ENCODE results near the gene PADI3.
"Not testable (repeated sequence)": the region's sequence is repeated elsewhere in the genome, so short reads cannot be mapped to it uniquely, and the experiment has no call there.

The PADI3 gene

DNA sequence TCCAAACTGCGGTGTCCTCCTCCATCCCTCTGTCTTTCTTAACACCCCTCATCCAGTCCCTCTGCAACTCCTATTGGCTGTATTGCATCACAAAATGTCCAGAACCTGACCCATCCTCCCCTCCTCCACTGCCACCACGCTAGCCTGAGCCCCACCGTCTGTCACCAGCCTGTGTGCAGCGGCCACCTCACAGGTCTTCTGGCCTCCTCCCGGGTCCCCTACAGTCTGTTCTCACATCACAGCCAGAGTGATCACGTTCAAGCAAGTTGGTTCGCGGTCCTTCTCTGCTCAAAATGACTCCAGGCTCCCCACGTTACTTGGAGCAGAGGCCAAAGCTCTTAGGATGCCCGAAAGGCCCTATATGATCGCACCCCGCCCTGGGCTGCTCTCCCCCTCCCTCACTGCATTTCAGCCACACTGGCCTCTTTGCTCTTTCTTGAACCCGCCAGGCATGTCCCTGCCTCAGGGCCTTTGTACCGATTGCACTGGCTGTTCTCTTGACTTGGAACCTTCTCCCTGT lies 56.7 kb downstream of the PADI3 start:
- no peak for DNase-seq (ENCODE audit: low read depth)

DNA sequence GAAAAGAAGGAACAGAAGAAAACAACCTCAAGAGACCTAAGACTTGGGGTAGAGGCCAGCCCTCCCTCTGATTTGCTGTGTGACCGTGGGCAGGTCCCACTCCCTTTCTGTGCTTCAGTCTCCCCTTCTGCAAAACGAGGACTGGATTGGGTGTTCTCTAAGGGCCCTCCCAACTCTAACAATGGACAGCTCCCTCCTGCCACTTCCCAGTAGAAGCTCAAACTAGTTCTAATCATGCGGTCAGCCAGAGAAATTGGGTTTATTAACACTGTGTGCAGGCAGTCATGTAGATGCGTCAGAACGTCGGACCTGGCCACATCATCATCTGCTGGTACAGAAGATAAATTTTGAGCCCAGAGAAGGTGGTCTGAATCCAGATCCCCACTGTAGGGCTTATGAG lies 57.5 kb downstream of the PADI3 start:
- DNase-seq (ENCODE audit: low read depth), result no peak

DNA sequence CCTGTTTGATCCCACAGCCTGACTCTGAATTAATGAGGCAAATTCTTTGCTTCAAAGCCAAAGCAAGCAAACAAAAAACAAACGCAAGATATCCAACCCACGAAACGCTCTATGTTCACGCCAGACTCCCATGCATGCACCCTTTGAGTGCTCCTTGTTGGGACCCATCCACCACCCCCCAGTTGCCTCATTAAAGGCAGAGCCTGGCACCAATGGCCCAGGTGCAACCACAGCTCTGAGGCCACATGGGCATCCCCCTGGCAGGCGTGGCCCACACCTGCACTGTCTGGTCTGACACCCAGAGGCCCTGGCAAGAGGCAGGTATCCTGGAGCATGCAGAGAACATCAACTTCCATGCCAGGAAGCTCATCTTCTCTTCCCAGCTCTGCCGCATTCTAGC lies 58.0 kb downstream of the PADI3 start:
- no peak for DNase-seq (ENCODE audit: low read depth)

DNA sequence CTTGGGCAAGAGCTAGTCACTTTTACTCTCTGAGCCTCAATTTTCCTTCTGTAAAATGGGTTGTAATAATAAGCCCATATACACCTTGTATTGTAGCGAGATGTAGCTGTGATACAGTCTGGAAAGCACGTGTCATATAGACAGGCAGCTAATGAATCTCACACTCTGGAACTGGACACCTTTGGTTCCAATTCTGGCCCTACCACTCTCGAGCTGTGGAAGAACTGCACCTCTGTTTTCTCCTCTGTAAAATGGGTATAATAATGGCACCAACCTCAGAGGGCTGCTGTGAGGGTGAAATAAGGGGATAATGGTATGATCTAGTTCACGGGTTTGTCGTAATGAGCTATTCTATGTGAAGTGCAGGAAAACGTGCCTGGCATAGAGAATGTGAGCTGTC lies 58.4 kb downstream of the PADI3 start:
- DNase-seq (ENCODE audit: low read depth), result no peak

DNA sequence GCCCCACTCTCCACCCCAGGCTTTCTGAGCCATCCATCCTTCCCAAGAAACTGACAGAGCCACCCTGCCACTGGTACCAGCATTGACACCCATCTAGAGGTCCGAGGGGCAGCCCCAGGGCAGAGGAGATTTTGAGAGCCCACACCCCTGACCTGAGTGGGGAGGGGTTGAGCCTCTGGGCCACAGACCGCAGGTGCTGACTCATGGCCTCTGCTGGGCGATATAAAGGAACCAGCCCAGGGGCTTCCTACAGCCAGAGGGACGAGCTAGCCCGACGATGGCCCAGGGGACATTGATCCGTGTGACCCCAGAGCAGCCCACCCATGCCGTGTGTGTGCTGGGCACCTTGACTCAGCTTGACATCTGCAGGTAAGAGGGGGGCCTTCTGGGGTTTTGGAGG lies 59.0 kb downstream of the PADI3 start, which contains the start of gene PADI4:
TSS of gene PADI4 (plus strand) at position 252 of the 400 bp plus-strand sequence. CDS start at position 278, 26 bp downstream.
- DNase-seq (ENCODE audit: low read depth), result no peak

DNA sequence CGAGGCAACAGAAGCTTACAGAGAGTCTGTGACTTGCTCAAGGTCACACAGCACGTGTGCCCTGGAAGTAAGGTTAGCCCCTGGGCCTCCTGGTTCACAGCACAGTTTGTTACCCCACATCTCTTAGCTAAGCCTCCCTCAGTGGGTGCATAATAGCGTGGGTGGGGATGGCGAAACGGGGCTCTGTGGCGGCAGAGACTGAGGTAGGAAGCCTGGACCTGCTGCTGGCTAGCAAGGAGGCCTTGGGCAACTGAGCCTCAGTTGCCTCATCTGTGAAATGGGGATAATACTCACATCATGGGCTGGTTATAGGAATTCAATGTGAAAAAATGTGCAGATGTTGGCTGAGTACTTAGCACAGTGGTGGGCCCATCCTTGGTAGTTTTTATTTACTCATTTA lies 59.7 kb downstream of the PADI3 start:
- no peak for DNase-seq (ENCODE audit: low read depth)

DNA sequence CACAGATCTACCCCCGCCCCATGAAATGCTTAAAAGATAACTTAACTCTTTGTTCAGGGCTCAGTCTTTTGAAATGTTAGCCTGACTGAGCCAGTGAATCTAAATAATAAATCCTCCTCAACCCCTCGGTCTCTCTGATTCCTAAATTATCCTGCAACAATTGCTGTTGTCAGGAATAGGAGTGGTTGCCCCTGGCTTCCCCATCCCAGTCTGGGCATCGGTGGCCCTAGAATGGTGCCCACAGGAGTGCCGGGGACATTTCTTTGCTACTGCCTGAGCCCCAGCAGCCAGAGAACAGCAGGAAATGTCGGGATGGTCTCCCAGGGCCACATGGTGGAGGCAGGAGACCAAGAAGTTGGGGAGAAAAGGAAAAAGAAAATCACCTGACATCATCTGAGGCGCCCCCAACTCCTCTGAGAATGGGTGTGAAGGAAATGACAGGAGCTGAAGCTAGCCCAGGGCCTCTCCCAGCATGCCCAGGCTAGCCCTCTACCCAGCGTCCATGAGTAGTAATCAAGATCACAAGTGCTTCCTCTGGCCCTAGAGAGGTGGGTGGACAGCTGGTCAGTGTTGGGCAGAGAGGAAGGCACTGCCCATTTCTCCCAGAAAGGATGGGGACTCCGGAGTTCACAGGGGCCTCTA lies 60.6 kb downstream of the PADI3 start:
- DNase-seq (ENCODE audit: low read depth), result no peak

DNA sequence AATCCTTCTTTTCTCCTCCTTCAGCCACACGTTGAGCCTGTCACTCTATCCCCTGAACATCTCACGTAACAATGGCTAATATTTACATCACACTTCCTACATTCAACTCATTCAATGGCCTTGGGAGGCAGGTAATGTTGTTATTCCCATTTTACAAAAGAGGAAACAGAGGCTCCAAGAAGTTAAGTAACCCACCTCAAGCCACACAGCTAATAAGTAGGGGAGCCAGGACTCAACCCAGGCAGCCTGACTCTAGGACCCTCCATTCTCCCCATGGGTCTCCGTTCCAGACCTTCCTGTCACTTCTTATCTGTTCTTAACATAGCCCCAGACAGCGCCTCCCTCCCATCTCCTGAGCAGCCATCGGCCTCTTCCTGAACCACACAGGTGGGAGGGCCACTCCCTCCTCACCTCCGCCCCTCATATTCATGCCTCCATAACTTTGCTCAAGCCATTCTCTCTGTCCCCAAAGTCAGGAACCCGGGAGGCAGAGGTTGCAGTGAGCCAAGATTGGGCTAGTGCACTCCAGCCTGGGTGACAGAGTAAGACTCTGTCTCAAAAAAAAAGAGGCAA lies 61.3 kb downstream of the PADI3 start:
- no peak for DNase-seq (ENCODE audit: low read depth)

DNA sequence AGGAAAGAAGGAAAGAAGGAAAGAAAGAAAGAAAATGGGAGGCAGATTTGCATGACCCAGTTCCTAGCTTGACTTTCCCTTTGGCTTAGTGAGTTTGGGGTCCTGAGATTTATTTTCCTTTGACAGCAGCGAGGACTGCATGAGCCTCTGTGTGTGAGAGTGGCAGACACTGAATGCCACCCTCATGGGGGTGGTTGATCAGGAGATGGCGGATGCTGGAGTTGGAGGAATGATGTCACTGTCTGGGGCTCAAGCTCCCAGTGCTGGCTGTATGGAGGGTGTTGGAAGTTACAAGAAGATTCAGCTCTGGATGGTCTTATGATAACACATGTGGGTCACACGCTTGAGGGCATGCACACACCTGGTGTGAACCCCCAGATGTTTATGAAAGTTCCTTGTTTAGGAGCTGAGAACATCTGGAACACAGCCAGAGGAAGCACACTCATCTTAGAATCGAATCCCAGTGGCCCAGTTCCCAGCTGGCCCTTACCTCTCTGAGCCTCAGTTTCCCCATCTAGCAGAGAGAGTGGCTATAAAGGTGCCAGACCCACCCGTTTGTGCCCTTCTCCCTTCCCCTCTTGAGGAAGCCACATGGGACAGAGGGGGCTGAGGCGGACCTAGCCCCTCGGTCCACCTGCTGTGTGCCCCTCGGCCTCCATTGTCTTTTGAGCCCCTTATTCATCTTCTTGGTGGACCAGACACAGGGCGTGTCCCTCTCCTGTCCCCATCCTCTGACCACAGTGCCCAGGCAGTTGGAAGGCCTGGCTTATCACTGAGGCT lies 64.8 kb downstream of the PADI3 start:
- no peak for DNase-seq (ENCODE audit: low read depth)

DNA sequence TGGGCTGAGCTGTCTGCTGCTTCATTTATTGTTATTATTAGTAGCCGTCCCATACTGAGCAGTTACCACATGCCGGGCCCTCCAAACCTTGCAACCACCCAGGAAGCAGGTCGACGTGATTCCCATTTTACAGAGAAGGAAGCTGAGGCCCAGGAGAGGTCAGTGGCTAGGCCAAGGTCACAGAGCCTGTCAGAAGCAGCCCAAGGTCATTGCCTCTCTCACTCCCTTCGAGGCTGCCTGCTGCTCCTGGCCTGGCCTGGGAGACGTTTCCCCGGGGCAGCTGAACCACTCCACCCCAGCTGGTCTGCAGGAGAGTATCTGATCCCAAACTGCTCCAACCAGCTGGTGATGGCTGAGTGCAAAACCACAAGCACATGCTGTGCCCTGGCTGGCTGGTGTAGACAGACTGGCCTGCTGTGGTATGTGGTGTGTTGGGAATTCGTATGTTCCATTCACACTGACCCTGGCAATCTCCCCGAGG lies 65.6 kb downstream of the PADI3 start:
- no peak for DNase-seq (ENCODE audit: low read depth)

DNA sequence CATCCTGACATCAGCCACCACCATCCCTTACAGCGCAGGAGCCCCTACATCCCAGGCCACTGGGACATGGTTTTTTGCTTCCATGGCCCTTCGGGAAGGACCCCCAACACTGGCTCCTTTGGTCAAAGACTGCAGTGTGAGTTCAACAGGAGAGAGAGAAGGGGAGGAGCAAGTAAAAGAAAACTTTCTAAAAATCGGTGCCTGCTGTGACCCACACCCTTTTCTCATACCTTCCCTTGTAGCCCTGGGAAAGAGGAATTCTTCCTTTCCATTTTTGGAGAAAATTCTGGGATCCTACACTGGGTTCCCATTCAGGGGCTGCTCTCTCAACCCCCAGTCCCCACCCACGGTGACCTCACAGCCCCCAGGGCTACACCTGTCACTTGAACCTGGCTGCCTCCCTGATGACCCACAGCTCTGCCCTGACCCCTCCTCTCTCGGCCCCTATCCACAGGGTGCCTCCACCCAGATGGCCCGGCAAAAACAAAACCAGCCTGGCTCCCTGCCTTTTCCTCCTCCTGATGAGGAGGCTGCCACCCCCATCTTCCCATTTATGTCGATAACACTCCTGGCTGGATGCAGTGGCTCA lies 66.7 kb downstream of the PADI3 start:
- no peak for DNase-seq (ENCODE audit: low read depth)

DNA sequence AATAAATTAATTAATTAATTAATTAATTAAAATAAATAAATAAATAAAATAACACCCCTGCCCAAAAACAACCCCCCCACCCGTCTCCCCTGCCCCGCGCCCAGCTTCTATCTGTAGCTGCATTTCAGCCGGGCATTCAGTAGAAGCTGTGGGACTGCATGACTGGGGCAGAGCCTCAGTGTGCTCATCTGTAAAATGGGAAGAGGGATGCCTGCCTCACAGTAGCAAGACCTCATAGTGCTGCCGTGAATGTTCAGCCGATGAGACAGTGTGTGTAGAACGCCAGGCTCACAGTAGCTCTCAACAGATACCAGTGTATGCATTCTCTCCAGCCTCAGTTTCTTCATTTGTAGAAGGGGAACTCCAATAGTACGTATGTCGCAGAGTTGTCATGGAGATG lies 67.8 kb downstream of the PADI3 start:
- no peak for DNase-seq (ENCODE audit: low read depth)

DNA sequence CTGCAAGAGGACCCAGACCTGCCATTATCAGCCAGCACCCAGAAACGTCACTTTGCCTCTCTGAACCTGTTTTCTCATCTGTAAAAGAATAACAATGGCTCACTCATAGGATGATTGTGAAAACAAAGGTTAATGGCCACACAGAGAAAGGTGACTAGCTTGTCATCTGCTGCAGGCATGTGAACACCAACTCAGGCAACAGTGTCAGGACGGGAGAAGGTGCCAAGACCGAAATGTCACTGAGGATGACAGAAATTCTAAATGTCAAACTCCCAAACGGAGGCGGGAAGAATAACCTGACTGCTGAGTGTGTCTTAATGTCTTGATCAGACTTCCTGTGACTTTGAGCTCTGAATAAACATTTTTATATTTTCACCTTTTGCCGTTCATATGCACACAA lies 69.4 kb downstream of the PADI3 start:
- DNase-seq (ENCODE audit: low read depth), result no peak

DNA sequence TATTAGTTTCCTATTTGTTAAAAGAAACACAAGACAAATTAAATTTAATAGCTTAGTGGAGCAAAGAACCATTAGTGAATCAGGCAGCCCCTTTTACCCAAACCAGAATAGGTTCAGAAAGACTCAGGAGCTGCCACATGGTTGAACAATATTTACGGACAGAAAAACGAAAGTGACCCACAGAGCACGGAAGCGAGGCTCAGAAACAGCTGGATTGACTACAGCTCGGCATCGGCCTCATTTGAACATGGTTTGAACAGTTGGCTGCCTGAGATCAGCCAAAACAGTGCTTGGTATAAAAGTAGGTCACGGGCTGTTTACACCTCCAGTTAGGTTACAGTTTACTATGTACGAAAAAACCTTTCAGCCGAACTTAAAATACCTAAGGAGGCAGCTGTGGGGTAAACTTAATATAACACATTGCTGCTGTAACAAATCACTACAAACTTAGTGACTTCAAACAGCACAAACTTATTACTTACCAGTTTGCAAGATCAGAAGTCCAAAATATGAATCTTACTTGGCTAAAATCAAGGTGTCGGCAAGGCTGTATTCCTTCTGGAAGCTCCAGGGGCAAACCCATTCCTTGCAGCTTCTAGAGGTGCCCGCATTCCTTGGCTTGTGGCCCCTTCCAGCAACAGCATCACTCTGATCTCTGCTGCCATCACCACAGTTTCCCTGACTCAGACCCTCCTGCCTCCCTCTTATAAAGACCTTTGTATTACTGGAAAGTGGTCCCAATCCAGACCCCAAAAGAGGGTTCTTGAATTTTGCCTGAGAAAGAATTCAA lies 70.9 kb downstream of the PADI3 start:
- no peak for DNase-seq (ENCODE audit: low read depth)

DNA sequence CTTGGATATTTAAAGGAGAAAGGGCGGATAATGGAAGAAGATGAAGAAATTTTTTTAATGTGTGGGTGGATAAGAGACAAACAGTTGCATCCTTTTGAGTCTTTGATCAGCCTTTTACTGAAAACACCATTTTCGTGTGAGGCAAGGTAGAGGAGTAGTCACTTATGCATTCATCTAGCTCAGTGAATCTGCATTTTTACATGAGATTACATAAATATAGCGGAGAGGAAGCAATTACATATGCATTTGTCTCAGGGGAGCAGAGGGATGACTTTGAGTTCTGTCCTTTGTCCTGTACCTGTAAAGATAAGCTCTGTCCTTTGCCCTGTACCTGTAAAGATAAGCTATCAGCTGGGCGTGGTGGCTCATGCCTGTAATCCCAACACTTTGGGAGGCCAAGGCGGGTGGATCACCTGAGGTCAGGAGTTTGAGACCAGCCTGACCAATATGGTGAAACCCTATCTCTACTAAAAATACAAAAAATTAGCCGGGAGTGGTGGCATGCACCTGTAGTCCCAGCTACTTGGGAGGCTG lies 73.0 kb downstream of the PADI3 start:
- not testable (repeated sequence) for DNase-seq (ENCODE audit: low read depth)

DNA sequence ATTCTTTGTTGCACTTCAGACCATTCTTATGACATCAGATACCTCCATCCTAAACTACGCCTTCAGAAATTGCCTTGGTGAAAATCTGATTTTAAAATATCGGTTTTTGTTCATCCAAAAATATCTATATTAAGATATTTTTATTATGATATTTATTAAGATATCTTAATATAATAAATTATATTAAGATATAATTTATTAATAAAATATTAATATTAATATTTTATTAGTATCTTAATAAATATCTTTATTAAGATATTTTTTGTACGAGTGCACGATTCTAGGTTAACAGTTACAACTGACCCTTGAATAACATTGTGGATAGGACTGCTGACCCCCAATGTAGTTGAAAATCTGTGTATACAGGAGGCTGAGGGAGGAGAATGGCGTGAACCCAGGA lies 80.0 kb downstream of the PADI3 start:
- no peak for DNase-seq (ENCODE audit: low read depth)

DNA sequence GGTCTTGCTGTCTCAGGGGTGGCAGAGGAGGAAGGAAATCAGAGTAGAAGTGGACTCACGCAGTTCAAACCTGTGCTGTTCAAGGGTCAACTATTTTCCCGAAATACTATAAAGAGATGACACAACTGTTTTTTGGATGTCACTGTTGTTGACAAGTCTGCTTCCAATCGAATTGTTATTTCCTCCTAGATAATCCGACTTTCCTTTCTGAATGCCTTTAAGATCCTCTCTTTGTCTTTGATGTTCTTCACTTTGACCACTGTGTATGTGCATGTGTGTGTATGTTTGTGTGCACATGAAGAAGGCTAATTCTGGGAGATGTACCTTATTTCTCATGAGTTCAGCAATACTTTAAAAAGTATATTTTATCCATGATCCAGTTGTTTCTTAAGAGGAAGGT lies 80.7 kb downstream of the PADI3 start:
- DNase-seq (ENCODE audit: low read depth), result no peak

DNA sequence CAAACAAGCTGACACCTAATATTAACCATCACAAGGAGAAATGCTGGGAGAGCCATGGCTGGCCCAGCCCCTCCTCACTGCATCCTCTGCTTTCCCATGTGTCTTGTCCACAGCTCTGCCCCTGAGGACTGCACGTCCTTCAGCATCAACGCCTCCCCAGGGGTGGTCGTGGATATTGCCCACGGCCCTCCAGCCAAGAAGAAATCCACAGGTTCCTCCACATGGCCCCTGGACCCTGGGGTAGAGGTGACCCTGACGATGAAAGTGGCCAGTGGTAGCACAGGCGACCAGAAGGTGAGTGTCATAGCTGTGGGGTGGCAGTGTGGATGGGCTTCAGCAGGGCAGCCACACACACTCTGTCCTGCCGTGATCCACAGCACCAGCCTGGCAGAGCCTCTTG lies 82.0 kb downstream of the PADI3 start:
- no peak for DNase-seq (ENCODE audit: low read depth)

DNA sequence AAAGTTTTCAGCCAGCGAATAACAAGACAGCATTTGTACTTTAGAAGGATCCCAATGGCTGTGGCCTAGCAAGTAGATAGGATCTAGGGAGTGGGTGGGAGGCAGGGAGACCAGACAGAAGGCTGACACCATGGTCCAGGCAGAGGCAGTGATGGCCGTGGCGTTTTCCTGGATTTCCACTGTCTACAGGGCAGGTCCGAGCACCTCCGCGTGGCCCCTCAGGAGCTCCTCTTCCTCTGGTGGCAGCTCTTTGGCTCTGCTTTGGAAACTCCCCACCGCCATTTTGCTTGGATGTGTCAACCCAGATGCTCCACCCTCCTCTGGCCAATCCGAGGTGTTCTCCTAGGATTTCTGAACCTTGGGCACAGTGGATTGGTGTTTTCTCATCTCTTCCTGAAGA lies 84.2 kb downstream of the PADI3 start:
- DNase-seq (ENCODE audit: low read depth), result no peak

Measured in T-helper 22 cell (primary cell).